H7 (cell line): Measurements from ENCODE around the gene ENGASE. TPM values are rescaled to one million over a fixed set of nuclear protein-coding genes. Genes with fewer than 3 reads are reported as not detected.
A peak's percentile ranks its signal among the peaks of the same experiment; 100 is the strongest.
"Not testable (repeated sequence)": the region's sequence is repeated elsewhere in the genome, so short reads cannot be mapped to it uniquely, and the experiment has no call there.

Experiments used
- DNase-seq: peaks from one replicate; pipeline ENCODE4 v3.0.0; 2012
- H3K27me3 ChIP-seq: 2 replicates; pipeline ENCODE4 v1.6.0; 2011; ENCODE audit warnings: mild to moderate bottlenecking, low read length; ENCODE audit not compliant: control insufficient read depth, insufficient read depth
- H3K36me3 ChIP-seq: replicated peaks from 2 replicates; pipeline ENCODE4 v1.5.1; 2011; ENCODE audit warnings: low read length; ENCODE audit not compliant: control insufficient read depth, insufficient read depth
- H3K4me3 ChIP-seq: 2 replicates; pipeline ENCODE4 v1.5.1; 2011; ENCODE audit warnings: low read depth, mild to moderate bottlenecking, control low read depth, low read length, moderate library complexity; ENCODE audit not compliant: insufficient read depth
- total RNA-seq: library from RNA; depleted of rRNA; stranded (reverse); fragments of >200 nt; shearing (Covaris generic); gene quantifications from 2 replicates; pipeline ENCODE4 v1.2.3, GENCODE V29; 2014

ENGASE gene
- total RNA-seq, 1 experiment from 2014 or later = 13.3 TPM

- no peak for DNase-seq
- Histone ChIP-seq H3K27me3 (no peaks in the 10 kb centered on the region), H3K36me3 (no peaks in the 10 kb centered on the region), H3K4me3 (no peak overlapping the region)
Observed at GRCh38 chr17:79057737-79058385, 16.8 kb upstream of the ENGASE start.

GRCh38 chr17:79062691-79063090 is 11.9 kb upstream of the ENGASE start:
- Histone ChIP-seq H3K4me3 (no peak overlapping the region), H3K36me3 (no peaks in the 10 kb centered on the region), H3K27me3 (no peaks in the 10 kb centered on the region; the same call in 1 of the 2 replicates)
- DNase-seq = no peak

- no peak overlapping the region for H3K4me3 ChIP-seq
- DNase-seq = no peak
- H3K27me3 ChIP-seq = no peaks in the 10 kb centered on the region; the same call in 1 of the 2 replicates
- no peaks in the 10 kb centered on the region for H3K36me3 ChIP-seq
Observed at GRCh38 chr17:79064026-79064425, 10.6 kb upstream of the ENGASE start.

GRCh38 chr17:79065105-79065670 is 9.4 kb upstream of the ENGASE start:
- DNase-seq = peak; percentile 75
- Histone ChIP-seq H3K4me3 (no peak overlapping the region), H3K27me3 (no peaks in the 10 kb centered on the region; the same call in 1 of the 2 replicates), H3K36me3 (no peaks in the 10 kb centered on the region)

GRCh38 chr17:79066963-79067362 is 7.7 kb upstream of the ENGASE start:
- H3K36me3 ChIP-seq = no peaks in the 10 kb centered on the region
- H3K4me3 ChIP-seq = no peak overlapping the region
- no peaks in the 10 kb centered on the region; the same call in 1 of the 2 replicates for H3K27me3 ChIP-seq
- no peak for DNase-seq

GRCh38 chr17:79070266-79070880 is 4.3 kb upstream of the ENGASE start:
- DNase-seq = no peak

GRCh38 chr17:79071161-79071740 is 3.4 kb upstream of the ENGASE start:
- DNase-seq = no peak
- no peaks in the 10 kb centered on the region for H3K36me3 ChIP-seq
- H3K27me3 ChIP-seq = peaks cover 3% of the 10 kb centered on the region; the same call in 1 of the 2 replicates

More at GRCh38 chr17:79070266-79070880, 4.3 kb upstream of the ENGASE start:
- H3K36me3 ChIP-seq = no peaks in the 10 kb centered on the region
- H3K4me3 ChIP-seq = no peak overlapping the region
- peaks cover 1% of the 10 kb centered on the region for H3K27me3 ChIP-seq

GRCh38 chr17:79072544-79072943 is 2.1 kb upstream of the ENGASE start:
- peak; percentile 37 for DNase-seq
- Histone ChIP-seq H3K27me3 (peaks cover 3% of the 10 kb centered on the region; the same call in 1 of the 2 replicates), H3K4me3 (no peak overlapping the region), H3K36me3 (no peaks in the 10 kb centered on the region)

More at GRCh38 chr17:79071161-79071740, 3.4 kb upstream of the ENGASE start:
- no peak overlapping the region for H3K4me3 ChIP-seq

GRCh38 chr17:79073016-79073705 is 1.5 kb upstream of the ENGASE start:
- Histone ChIP-seq H3K27me3 (peaks cover 3% of the 10 kb centered on the region; the same call in 1 of the 2 replicates), H3K36me3 (no peaks in the 10 kb centered on the region), H3K4me3 (no peak overlapping the region)
- DNase-seq = no peak

GRCh38 chr17:79073706-79074088 is 927 bp upstream of the ENGASE start:
- no peak for DNase-seq
- Histone ChIP-seq H3K27me3 (peaks cover 3% of the 10 kb centered on the region; the same call in 1 of the 2 replicates), H3K4me3 (no peak overlapping the region), H3K36me3 (peaks cover 2% of the 10 kb centered on the region; the same call in 1 of the 2 replicates)

GRCh38 chr17:79074121-79074648 is 439 bp upstream of the ENGASE start:
- not testable (repeated sequence) for H3K4me3 ChIP-seq, H3K27me3 ChIP-seq, DNase-seq, H3K36me3 ChIP-seq

GRCh38 chr17:79075446-79075750 is 774 bp downstream of the ENGASE start:
- Histone ChIP-seq H3K4me3 (peak overlapping the region; percentile 57), H3K36me3 (peaks cover 6% of the 10 kb centered on the region), H3K27me3 (peaks cover 3% of the 10 kb centered on the region; the same call in 1 of the 2 replicates)
- DNase-seq = no peak

- peak; percentile 28 for DNase-seq
- Histone ChIP-seq H3K4me3 (no peak overlapping the region), H3K36me3 (peaks cover 6% of the 10 kb centered on the region), H3K27me3 (peaks cover 3% of the 10 kb centered on the region; the same call in 1 of the 2 replicates)
Observed at GRCh38 chr17:79075861-79076406, 1.3 kb downstream of the ENGASE start.

GRCh38 chr17:79077587-79077986 is 3.0 kb downstream of the ENGASE start:
- H3K27me3 ChIP-seq = peaks cover 3% of the 10 kb centered on the region; the same call in 1 of the 2 replicates
- H3K4me3 ChIP-seq = no peak overlapping the region
- peak; percentile 33 for DNase-seq
- peaks cover 6% of the 10 kb centered on the region for H3K36me3 ChIP-seq
